ENCODE measurements around the gene TSR1.

TSR1 gene

GRCh38 chr17:2369039-2369438 is 32.8 kb upstream of the TSR1 start:
- DNase-seq (ENCODE audit: low read depth in 2 of 2): no peak

DNA sequence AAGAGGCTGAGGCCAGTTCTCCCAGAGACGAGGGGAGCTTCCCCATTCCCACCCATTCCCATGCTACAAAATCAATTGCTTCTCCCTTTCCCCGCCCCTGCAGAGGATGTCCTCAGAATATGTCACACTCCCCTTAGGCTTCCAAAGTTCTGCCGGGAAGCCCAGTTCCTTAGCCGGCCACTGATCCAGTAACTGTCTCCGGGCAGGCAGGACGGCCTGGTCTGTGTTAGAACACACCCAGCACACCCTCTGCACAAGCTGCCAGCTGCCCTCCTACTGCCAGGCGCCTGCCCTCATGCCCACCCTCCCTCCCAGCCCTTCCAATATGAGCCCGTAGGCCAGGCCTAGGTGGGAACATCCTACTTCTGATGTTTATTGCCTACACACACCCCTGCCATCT is 32.1 kb upstream of the TSR1 start:
- no peak for DNase-seq (ENCODE audit: low read depth in 2 of 2)

- no peak for DNase-seq (ENCODE audit: low read depth in 2 of 2)
Measured at GRCh38 chr17:2366747-2367494, 30.7 kb upstream of the TSR1 start.

GRCh38 chr17:2365132-2365531 is 28.9 kb upstream of the TSR1 start:
- no peak for DNase-seq (ENCODE audit: low read depth in 2 of 2)

GRCh38 chr17:2364763-2365116 is 28.5 kb upstream of the TSR1 start:
- no peak for DNase-seq (ENCODE audit: low read depth in 2 of 2)

DNA sequence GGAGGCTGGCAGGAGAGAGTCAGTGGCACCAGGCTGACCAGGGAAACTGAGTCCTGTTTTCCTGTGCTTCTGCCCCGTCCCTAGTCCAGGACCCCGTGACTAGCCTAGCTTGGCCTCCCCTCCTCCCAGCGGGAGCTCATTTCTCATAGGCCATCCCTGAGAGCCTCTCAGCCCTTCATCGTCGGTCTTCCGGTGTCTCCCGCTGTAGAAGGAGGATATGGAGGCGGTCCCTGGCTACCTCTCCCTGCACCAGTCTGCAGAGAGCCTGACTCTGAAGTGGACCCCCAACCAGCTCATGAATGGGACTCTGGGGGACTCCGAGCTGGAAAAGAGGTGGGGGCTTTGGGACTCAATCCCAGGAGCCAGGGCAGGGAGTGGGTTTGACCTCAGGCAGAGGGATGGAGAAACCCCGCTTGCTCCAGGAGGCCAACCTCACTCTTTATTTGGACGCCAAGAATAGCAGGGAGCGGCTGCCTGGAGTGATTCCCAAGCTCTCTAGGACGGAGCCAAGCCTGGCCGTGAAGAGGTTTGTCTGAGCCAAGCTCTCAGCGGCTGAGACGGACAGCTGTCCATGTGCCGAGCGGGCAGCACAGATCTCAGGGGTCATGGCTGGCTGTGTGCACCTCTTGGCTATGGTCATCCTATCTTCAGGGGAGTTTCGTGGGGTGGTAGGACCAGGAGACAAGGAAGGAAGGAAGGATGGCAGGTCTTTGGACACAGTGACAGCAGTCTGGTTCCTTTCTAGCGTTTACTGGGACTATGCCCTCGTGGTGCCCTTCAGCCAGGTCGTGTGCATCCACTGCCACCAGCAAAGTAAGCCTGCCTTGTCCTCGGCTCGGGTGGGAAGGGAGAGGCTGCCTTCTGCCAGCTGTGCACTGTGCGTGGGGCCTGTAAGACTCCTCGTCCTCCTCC is 27.9 kb upstream of the TSR1 start:
- DNase-seq (ENCODE audit: low read depth in 2 of 2): no peak

DNA sequence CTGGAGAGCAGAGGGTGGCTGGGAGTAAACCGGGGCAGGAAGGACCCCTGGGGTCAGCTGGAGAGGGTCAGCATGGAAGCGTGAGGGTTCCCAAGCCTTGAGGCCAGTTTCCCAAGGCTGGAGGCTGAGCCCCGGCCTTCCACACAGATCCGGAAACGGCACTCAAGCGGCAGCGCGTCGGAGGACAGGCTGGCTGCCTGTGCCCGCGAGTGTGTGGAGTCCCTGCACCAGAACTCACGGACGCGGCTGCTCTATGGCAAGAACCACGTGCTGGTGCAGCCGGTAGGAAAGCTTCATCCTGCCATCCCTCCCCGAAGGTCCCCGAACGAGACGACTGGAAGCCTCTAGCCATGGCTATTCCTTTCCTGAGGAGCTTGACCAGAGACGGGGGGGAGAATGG is 27.1 kb upstream of the TSR1 start:
- DNase-seq (ENCODE audit: low read depth in 2 of 2): no peak

- no peak for DNase-seq (ENCODE audit: low read depth in 2 of 2)
Measured at GRCh38 chr17:2362881-2363280, 26.6 kb upstream of the TSR1 start.

DNA sequence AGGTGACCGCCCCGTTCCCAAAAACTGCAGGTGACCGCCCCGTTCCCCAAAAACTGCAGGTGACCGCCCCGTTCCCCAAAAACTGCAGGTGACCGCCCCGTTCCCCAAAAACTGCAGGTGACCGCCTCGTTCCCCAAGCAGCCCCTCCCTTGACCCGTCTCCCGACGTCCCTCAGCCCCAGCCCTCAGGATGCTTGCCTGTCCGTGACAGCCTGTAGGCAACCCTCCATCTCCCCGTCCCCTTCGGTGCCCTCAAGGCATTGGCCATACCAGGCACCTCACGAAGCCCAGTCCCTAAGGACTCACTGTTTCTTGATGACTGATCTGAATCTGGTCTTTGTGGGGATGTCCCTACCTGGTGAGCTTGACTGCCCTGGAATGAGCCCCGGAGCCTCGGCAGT is 26.2 kb upstream of the TSR1 start:
- DNase-seq (ENCODE audit: low read depth in 2 of 2): no peak

DNA sequence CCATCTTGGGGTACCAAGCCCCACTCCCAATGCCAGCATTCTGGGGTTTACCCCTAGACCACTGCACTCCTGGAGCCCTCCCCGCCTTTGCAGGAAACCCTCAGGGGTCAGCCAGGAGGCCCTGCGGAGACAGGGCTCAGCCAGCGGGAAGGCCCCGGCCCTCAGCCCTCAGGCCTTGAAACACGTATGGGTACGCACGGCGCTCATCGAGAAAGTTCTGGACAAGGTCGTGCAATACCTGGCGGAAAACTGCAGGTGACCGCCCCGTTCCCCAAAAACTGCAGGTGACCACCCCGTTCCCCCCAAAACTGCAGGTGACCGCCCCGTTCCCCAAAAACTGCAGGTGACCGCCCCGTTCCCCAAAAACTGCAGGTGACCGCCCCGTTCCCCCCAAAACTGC is 25.8 kb upstream of the TSR1 start:
- no peak for DNase-seq (ENCODE audit: low read depth in 2 of 2)

DNA sequence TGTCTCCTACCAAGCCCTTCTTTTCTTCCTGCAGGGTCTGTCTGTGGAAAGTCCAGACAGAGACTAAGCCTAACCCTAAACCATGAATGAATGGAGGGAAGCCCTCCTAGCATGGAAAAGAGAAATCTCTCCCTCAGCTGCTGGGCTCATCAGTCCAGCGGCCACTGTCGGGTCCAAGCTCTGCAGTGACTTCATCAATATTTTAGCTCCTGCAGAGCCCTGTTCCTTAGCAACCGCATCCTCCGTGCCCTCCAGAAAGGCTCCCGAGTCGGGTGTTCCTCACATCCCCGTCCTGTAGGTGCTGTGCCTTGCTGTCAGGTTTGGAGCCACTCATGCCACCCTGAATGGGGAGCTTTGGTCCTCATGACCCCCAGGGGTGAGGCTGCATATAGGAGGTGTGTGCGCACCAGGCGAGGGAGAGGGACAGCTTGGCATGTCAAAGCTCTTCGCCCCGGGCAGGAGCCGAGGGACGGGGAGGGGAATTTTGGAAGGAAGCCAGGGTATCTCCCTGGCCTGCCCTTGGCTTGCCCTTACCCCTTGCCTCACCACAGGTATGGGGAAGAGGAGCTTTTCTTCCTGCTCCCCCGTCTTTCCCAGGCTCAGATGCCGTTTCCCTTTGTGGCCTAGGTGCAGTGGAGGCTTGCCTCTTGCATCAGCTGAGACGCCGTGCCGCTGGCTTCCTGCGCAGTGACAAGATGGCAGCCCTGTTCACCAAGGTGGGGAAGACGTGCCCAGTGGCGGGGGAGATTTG is 24.9 kb upstream of the TSR1 start:
- DNase-seq (ENCODE audit: low read depth in 2 of 2): no peak

- DNase-seq (ENCODE audit: low read depth in 2 of 2): no peak
Measured at GRCh38 chr17:2357931-2358434, 21.7 kb upstream of the TSR1 start.

- DNase-seq (ENCODE audit: low read depth in 2 of 2): no peak
Measured at GRCh38 chr17:2357237-2357636, 21.0 kb upstream of the TSR1 start.

DNA sequence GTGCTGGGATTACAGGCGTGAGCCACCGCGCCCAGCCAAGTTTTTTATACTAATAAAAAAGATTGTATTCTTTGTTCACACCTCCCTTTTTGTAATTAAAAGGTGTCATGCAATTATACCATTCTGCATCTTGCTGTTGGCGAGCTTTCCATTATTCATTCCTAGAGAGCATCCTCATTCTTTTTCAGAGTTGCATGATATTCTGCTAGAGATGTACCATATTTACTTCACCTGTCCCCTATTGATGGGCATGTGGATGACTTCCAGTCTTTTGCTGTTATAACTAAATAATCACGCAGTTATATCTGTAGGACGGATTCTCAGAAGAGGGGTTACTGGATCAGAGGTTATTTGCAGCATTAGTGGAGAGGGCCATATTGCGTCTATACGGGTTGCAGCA is 18.1 kb upstream of the TSR1 start:
- no peak for DNase-seq (ENCODE audit: low read depth in 2 of 2)

GRCh38 chr17:2351269-2351668 is 15.0 kb upstream of the TSR1 start:
- DNase-seq (ENCODE audit: low read depth in 2 of 2): no peak

DNA sequence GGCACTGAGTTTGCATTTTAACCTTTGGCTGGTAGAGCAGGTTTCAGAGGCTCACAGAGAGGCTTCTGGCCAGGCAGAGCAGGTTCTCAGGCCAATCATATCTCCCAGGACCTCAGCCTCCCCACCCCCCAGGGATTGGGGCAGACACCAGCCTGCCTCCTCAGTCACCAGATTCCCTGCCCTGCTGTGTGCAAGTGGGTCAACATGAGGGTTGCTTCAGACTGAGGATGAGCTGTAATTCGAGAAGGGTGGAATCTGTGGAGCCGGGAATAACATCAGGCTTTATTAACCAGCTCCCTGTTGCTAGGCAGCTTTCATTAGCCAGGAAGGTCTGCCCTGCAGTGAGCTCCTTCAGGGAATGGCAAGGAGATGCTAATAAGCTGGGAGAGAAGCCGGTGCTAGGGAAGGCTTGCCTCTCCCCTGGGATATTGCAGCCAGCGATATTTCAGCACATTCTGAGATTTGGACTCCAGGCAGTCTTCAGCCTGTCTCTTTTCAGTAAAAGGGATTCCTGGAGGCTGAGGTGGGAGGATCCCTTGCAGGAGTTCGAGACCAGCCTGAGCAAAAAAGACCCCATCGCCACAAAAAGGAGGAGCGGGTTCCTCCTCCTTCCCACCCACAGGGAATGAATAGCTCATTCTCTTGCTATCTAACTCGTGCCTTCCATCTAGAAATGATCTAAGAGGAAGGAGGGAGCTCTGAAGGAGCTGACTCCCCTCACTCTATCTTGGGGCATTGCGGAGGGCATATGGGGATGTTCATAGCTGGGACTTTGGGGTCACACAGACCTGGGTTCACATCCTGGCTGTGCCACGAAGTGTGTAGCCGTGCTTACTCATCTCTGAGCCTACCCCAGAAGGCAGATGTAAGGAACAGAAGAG is 11.8 kb upstream of the TSR1 start:
- no peak for DNase-seq (ENCODE audit: low read depth in 2 of 2)

DNA sequence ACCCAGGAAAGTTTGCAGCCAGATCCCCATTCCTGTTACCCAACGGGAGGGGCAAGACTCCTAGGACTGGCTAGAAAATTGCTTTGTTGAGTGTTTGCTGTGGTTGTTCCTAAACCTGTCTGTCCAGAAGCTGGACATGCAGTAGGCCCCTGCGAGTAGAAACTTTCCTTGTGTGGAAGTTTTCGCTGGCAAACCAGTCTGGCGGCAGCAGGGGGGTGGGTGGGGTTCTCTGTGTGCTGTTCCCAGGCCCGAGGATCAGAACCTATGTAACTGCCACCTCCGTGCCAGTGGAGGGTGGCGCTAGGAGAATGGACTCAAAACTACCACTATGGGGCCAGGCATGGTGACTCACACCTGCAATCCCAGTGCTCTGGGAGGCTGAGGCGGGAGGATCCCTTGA is 10.2 kb upstream of the TSR1 start:
- no peak for DNase-seq (ENCODE audit: low read depth in 2 of 2)

DNA sequence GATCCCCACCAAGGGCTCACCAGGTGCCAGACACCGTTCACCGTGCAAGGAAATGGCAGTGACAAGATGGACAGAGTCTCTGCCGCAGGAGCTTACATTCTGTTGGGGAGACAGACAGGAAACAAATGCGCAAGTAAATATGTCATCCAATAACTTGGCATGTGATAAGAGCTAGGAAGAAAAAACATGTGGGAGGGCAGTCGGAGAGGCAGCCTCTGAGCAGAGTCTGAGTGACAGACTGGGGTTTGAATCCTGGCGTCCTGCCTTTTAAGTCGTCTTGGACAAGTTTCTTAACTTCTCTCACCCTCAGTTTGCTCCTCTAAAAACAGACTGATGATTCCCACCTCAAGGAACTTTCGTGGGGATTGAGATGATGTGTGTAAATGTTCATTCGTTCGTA is 8.3 kb upstream of the TSR1 start:
- no peak for DNase-seq (ENCODE audit: low read depth in 2 of 2)

- DNase-seq (ENCODE audit: low read depth in 2 of 2): peak in 1 of 2 donors; percentile 53
Measured at GRCh38 chr17:2343421-2343820, 7.2 kb upstream of the TSR1 start.

DNA sequence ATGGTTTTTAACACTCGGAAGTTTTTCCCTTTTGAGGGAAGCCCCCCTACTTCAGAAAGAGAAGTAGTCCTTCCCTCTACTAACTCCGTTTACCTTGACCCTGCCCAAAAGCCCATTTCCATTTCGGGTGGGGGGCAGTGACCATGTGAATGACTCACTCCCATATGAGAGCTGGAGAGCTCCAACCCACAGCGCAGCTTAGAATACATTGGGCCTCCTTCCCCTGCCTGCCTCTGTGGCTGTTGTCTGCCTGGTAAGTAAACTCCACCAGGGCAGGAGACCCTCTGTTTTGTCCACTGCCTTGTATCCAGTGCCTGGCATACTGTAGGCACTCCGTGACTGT is 2.0 kb upstream of the TSR1 start:
- DNase-seq (ENCODE audit: low read depth in 2 of 2): no peak

- peak in 1 of 2 donors; percentile 37 for DNase-seq (ENCODE audit: low read depth in 2 of 2)
Measured at GRCh38 chr17:2337544-2338314, 1.5 kb upstream of the TSR1 start.

Data from stimulated activated CD8-positive, alpha-beta memory T cell treated with anti-CD3 and anti-CD28 coated beads, Interleukin-7, amount 100 ng/mL, for 4 hours (primary cell).